H1 (cell line): ENCODE results near the gene TBC1D20.

Source experiments
- BRCA1 ChIP-seq: IDR thresholded peaks from 2 replicates; pipeline ENCODE4 v1.6.1; 2012; ENCODE audit warnings: low read depth, low read length, improper control_type of control experiment
- CEBPB ChIP-seq: IDR thresholded peaks from 2 replicates; pipeline ENCODE4 v1.6.1; 2012; ENCODE audit warnings: low read depth, low read length
- CREB1 ChIP-seq: IDR thresholded peaks from 2 replicates; pipeline ENCODE4 v1.6.1; 2012; ENCODE audit warnings: inconsistent platforms
- JUN ChIP-seq: IDR thresholded peaks from 2 replicates; pipeline ENCODE4 v1.6.1; 2011; ENCODE audit warnings: low read depth, mild to moderate bottlenecking, improper control_type of control experiment, low read length
- POLR2A ChIP-seq, 2 experiments: IDR thresholded peaks; 1 replicate in 1 of 2; 2 replicates in 1 of 2; pipeline ENCODE4 v1.6.1; 2011; ENCODE audit warnings: low read depth in 2 of 2, low read length in 2 of 2, mild to moderate bottlenecking in 2 of 2; ENCODE audit errors: control extremely low read depth in 1 of 2
- RAD21 ChIP-seq, 2 experiments: IDR thresholded peaks in 1 of 2; conservative IDR thresholded peaks in 1 of 2; 2 replicates each; pipeline ENCODE4 v1.6.1; 2011; ENCODE audit warnings: low read depth in 2 of 2, low read length in 2 of 2, improper control_type of control experiment in 1 of 2, inconsistent platforms in 1 of 2, mild to moderate bottlenecking in 1 of 2, moderate library complexity in 1 of 2
- TBP ChIP-seq: IDR thresholded peaks from 2 replicates; pipeline ENCODE4 v1.6.1; 2011; ENCODE audit warnings: low read depth, low read length, improper control_type of control experiment
- TF ChIP-seq, protein P1 (sequence below), 3 experiments: IDR thresholded peaks; 1 replicate in 2 of 3; 2 replicates in 1 of 3; pipeline versions ENCODE4 v1.5.1 to v1.6.1; 2011; ENCODE audit warnings: low read length in 3 of 3, mild to moderate bottlenecking in 3 of 3, inconsistent platforms in 2 of 3, low read depth in 1 of 3, moderate library complexity in 1 of 3; ENCODE audit not compliant: insufficient read depth in 1 of 3; ENCODE audit errors: control extremely low read depth in 1 of 3

DNA sequence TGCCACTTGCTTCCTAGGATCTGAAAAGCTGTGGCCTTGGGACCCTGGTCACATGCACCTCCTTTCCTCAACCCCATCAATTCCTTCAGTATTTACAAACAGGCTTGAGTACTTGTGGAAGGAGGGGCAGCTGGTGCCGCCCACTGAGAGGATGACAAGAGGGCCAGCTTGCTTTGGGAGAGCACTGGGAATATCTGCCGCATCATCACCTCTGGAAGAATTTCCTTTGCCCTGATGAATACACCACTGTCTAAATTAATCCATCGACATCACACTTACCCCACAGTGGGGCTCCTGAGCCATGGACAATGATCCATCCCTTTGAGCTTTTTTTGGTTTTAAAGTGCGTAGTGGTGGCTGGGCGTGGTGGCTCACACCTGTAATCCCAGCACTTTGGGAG is 25.9 kb downstream of the TBC1D20 start:
- TF ChIP-seq CREB1 (no peak), JUN (no peak), BRCA1 (no peak), CEBPB (no peak), TBP (no peak), POLR2A (IDR thresholded peaks at IDR 0.05; ENCODE audit: control extremely low read depth in 1 of 2, low read depth in 2 of 2, low read length in 2 of 2) (no peak), RAD21 (IDR thresholded peaks at IDR 0.05 in 1 of 2, conservative IDR thresholded peaks at IDR 0.05 in 1 of 2; ENCODE audit: low read depth in 2 of 2, low read length in 2 of 2) (no peak)
- TF ChIP-seq, protein P1, sequence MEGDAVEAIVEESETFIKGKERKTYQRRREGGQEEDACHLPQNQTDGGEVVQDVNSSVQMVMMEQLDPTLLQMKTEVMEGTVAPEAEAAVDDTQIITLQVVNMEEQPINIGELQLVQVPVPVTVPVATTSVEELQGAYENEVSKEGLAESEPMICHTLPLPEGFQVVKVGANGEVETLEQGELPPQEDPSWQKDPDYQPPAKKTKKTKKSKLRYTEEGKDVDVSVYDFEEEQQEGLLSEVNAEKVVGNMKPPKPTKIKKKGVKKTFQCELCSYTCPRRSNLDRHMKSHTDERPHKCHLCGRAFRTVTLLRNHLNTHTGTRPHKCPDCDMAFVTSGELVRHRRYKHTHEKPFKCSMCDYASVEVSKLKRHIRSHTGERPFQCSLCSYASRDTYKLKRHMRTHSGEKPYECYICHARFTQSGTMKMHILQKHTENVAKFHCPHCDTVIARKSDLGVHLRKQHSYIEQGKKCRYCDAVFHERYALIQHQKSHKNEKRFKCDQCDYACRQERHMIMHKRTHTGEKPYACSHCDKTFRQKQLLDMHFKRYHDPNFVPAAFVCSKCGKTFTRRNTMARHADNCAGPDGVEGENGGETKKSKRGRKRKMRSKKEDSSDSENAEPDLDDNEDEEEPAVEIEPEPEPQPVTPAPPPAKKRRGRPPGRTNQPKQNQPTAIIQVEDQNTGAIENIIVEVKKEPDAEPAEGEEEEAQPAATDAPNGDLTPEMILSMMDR (IDR thresholded peaks at IDR 0.05; ENCODE audit: control extremely low read depth in 1 of 3, insufficient read depth in 1 of 3, low read depth in 1 of 3, low read length in 3 of 3): no peak
